GM18505 (cell line): ENCODE results near the gene OR4E1.
"Not testable (repeated sequence)": the region's sequence is repeated elsewhere in the genome, so short reads cannot be mapped to it uniquely, and the experiment has no call there.

Experiments
- ATAC-seq: cut with Tn5 transposase; IDR thresholded peaks from one replicate; pipeline ENCODE4 v1.9.1; 2021; ENCODE audit not compliant: unreplicated experiment
- POLR2A ChIP-seq: IDR thresholded peaks from 4 replicates; pipeline ENCODE4 v1.6.1; 2011; ENCODE audit warnings: borderline replicate concordance; ENCODE audit not compliant: insufficient read depth, insufficient read length; ENCODE audit errors: extremely low read depth

Gene OR4E1

DNA sequence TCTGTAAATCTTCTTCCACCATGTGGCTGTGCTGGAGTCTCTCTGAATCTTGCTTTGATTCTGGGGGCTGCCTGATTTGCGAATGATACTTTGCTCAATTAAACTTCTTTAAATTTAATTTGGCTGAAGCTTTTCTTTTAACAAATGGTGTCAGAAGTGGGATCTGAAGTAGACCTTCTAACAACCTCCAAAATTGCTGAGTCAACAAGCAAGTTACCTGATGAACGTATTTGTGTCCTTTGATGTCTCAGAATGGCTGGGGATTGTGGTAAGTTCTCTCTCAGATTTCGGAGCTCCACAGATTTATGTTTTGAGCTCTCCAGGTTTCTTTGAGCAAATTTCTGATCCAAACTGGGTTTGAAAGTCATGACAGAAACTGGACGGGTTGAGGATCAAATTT is 1.9 kb upstream of the OR4E1 start:
- no peak for TF ChIP-seq POLR2A
- ATAC-seq = no peak

DNA sequence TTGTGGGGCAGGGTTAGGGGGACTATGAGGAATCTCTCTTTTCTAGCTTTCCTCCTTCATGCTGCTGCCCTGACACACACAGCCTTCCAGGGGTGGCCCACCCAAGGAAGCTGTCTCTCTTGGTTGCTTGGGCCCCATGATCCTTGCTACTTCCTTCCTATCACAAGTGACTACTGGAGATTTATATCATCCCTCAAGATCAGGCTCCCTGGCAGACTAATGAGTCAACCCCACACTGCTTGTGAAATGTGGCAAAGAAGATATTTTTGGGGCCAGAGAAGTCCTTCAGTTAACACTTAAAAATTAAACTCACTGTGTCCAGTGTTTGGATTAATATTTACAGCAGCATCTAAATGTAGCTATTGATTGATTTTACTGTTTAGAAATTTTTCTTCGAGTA is 1.5 kb downstream of the OR4E1 start:
- no peak for TF ChIP-seq POLR2A
- ATAC-seq = no peak

DNA sequence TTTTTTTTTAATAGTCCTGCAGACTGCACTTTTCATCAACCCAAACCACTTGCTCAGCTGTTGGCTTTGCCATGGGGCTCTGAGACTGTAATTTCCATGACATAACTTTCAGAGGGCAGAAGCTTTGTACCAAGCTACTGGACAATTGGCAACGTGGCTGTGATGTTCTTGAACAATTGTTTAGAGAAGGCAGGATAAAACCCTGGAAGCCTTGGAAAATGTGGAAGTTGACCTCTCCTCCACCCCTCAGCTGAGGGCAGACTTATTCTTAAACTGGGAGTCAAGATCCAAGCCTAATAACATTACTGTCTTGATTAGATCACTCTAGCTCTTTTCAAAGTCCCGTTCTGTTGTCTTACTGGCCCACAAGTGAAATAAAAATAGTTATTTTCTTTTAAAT is 2.2 kb downstream of the OR4E1 start:
- no peak for TF ChIP-seq POLR2A
- no peak for ATAC-seq

DNA sequence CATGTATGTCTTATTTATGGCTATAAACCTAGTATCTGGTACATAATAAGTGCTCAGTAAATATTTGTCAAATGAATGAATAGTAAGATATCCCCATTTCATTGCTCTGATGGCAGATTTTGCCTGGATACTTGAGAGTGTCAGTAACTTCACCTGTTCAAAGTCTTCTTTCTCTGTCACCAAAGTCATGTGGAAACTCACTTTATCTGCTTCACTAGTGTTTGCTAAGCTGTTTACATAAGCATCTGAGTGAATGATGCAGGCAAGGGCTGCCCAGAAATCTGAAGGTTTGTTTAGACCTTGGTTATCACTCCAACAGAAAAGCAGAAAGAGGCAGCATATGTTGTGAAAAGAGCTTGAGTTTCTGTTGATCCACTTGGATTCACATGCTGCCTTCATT is 4.3 kb downstream of the OR4E1 start:
- ATAC-seq = no peak
- no peak for TF ChIP-seq POLR2A

DNA sequence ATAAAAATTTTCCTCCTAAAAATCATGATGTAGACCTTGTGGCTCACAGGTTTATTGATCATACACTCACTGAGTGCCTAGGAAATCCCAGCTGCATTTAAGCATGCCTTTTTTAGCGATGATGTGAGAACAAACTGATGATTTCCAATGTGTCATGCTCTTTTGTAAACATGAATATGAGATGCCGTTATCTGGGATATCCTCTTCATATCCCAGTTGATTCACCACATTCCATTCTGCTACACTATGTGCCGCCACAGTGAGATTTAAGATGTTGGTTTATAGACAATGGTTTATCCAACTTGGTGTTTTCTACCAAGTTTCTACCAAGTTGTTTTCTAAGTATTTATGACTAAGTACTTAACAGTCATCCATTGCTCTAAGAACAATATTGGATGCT is 5.2 kb downstream of the OR4E1 start:
- no peak for TF ChIP-seq POLR2A
- no peak for ATAC-seq

DNA sequence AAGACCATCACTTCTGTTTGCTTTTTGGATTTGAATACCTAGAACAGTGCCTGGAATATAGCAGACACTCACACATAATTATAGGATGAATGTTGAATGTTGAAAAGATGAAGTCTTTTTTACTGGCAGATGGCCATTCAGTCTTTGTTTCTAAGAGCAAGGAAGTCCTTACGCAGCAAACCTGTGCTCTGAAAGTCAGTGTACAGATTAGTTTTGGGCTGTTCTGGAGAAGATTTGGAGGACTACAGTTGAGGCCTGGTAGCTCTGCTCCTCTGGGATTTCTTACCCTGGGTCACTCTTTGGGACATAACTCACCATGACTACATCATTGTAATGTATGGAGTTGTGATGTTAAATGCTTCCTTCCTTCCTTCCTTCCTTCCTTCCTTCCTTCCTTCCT is 16.6 kb downstream of the OR4E1 start:
- no peak for ATAC-seq
- no peak for TF ChIP-seq POLR2A

DNA sequence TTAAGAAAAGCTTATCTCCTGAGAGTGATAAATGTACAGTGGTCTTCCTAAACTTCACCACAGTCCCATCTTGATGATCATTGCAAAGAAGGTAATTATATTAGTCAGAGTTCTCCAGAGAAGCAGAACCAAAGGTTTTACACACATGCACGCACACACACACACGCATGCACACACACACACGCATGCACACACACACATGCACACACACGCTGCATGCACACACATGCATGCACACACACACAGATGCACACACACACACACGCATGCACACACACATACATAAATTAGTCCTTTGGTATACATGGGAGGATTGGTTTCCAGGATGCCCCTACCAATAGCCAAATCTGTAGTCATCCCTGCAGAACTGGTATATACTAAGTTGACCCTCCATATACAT is 19.4 kb downstream of the OR4E1 start:
- ATAC-seq = no peak
- no peak for TF ChIP-seq POLR2A

DNA sequence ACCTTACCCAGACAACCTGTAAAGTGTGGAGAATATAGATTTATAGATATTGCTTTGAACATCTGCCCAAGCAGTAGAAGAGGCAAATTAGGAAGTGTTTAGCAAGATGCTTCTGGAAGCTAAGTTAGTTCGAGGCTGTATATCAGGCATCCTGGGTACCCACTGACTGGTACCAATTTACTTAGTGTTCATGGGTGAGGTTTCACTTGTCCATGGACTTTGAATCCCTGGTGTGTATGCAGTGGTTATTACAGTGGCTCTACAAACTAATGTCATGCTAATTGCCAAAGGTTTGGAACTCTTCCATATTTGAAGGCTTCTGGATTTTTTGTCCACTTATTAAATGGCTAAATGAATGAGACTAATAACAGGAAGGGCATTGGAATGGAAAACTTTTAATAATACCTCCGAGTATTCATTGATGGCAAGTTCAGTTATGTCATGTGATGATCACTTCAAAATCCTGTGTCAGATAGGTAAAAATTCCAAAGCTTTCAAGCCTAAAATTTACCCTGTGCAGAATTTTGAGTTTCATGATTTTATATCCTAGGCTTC is 20.2 kb downstream of the OR4E1 start, which contains the start of gene OR4E2:
TSS of gene OR4E2 (plus strand) at position 505 of the 555 bp plus-strand sequence. CDS start 11,248 bp downstream, outside the sequence.
- ATAC-seq = no peak
- TF ChIP-seq POLR2A = no peak

DNA sequence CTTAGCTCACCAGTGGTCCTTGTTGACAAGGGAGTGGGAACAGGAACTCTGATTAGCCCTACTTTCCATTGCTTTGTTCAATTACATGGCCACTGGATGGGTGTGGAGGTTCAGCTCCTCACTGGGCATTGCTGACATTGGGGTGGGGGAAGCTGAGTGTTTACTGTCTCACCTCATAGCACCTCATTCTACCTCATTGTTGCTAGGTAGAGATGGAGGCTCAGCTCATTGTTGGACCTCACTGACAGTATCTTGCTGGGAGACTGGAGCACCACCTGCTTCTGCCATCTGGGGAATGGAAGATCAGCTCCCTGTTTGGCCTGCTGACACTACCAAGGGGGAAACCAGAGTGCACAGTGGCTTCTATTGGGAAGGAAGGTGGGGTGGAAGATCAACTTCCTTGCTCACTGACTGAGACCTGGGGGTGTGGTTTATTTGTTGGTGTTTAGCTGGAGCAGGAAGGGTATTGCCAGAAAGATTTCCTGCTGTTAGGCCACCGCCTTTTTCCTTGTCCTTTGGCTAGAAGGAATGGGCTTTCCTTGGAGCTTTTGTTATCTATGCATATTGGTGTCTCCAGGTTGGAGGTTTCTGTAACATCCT is 21.3 kb downstream of the OR4E1 start:
- TF ChIP-seq POLR2A = no peak
- no peak for ATAC-seq

DNA sequence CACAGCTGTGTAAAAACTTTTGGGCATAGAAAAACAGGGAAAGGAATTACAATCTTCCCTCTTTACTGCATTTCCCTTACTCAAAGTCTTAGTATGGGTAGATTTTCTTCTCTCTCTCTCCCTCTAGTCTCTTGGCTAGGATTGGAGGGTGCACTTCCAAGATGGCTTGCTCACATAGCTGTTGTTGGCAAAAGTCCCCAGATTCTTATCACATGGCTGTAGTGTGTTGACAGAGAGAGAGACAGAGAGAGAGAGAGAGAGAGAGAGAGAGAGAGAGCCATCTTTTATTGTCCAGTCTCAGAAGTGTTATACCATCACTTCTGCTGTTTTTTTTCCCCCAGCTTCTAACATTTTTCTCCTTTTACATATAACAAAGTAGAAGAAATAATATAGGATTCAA is 26.2 kb downstream of the OR4E1 start:
- no peak for ATAC-seq
- TF ChIP-seq POLR2A = no peak

DNA sequence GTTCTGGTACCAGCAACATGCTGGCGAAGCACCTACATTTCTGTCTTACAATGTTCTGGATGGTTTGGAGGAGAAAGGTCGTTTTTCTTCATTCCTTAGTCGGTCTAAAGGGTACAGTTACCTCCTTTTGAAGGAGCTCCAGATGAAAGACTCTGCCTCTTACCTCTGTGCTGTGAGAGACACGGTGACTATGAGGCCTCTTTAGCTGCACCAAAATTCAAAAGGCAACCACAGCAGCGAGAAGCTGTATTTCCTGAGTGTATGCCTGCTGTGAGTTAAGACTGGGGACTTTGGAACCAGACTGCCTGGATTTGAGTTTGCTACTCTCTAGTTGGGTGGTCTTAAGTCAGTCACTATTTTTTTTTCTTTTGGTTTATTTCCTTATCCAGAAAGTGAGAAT is 30.2 kb downstream of the OR4E1 start:
- ATAC-seq = no peak
- TF ChIP-seq POLR2A = no peak

DNA sequence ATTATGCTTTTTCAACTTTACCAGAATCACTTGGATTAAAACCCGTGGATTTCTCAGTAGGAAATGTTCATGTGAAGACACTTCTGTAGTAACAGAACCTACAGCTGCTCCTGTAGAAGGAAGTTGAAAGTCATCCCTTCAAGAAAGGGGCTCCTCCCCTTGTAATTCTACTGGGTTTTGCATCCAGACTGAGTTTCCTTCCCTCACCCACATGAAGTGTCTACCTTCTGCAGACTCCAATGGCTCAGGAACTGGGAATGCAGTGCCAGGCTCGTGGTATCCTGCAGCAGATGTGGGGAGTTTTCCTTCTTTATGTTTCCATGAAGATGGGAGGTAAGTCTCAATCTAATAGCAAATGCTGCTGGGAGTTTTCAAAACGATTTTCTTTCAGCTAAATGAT is 30.9 kb downstream of the OR4E1 start:
- TF ChIP-seq POLR2A = no peak
- no peak for ATAC-seq

DNA sequence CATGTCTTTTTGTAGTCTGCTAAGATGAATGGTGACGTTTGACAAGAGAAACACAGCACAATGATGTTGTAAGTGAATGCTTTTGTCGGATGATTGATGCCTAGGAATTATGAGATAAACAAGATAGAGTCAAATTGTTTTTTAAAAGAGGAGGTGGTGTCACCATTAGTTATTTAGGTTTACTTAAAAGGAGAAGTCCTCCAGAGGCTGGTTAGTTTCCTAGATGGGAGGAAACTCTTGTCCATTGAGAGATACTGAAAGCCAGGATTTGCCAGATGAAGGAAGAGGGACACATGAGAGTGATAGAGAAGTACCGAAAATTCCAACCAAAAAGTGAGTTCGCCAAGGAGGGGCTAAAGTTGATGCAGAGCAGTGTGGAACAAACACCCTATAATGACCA is 38.8 kb downstream of the OR4E1 start, which contains the start of gene OR10G2:
TSS of gene OR10G2 (minus strand) at position 101 of the 400 bp plus-strand sequence. CDS start at position 3, 98 bp downstream.
- TF ChIP-seq POLR2A = no peak
- no peak for ATAC-seq

DNA sequence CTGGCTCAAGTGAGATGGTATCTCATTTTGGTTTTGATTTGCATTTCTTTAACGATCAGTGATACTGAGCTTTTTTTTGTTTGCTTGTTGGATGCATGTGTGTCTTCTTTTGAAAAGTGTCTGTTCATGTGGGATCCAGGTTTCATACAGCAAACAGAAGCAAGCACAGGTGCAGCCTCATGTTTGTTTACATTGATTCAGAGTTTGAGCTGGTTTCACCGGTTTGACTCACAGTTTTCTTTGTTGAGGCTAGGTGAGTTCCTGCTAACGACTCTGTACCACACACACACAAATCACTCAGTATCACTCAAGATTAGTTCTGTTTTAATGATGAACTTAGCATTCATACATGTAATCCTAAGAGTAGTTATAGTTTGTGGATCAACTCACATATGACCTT is 42.5 kb downstream of the OR4E1 start:
- TF ChIP-seq POLR2A = no peak
- ATAC-seq = no peak

DNA sequence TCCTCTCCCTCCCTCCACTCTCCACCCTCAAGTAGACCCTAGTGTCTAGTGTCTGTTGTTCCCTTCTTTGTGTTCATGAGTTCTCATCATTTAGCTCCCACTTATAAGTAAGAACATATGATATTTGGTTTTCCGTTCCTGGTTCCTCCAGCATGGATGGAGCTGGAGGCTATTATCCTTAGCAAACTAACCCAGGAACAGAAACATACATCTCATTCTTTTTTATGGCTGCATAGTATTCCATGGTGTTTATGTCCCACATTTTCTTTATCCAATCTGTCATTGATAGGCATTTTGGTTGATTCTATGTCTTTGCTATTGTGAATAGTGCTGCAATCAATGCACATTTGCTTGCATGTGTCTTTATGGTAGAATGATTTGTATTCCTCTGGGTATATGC is 43.1 kb downstream of the OR4E1 start:
- ATAC-seq = not testable (repeated sequence)
